Measurements from ENCODE around the gene KCNH4.

- TF ChIP-seq, protein P1, sequence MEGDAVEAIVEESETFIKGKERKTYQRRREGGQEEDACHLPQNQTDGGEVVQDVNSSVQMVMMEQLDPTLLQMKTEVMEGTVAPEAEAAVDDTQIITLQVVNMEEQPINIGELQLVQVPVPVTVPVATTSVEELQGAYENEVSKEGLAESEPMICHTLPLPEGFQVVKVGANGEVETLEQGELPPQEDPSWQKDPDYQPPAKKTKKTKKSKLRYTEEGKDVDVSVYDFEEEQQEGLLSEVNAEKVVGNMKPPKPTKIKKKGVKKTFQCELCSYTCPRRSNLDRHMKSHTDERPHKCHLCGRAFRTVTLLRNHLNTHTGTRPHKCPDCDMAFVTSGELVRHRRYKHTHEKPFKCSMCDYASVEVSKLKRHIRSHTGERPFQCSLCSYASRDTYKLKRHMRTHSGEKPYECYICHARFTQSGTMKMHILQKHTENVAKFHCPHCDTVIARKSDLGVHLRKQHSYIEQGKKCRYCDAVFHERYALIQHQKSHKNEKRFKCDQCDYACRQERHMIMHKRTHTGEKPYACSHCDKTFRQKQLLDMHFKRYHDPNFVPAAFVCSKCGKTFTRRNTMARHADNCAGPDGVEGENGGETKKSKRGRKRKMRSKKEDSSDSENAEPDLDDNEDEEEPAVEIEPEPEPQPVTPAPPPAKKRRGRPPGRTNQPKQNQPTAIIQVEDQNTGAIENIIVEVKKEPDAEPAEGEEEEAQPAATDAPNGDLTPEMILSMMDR (IDR thresholded peaks at IDR 0.05) = no peak
- TF ChIP-seq POLR2AphosphoS5 (IDR thresholded peaks at IDR 0.05; ENCODE audit: low read depth, low read length) = no peak
These were observed 8.1 kb upstream of the KCNH4 start for GRCh38 chr17:42188749-42189650.

Measured in Panc1 (cell line).